Measurements from ENCODE around the gene MYH14.

The MYH14 gene

GRCh38 chr19:50288954-50289353 is 85.5 kb downstream of the MYH14 start:
- no peak for DNase-seq

DNA sequence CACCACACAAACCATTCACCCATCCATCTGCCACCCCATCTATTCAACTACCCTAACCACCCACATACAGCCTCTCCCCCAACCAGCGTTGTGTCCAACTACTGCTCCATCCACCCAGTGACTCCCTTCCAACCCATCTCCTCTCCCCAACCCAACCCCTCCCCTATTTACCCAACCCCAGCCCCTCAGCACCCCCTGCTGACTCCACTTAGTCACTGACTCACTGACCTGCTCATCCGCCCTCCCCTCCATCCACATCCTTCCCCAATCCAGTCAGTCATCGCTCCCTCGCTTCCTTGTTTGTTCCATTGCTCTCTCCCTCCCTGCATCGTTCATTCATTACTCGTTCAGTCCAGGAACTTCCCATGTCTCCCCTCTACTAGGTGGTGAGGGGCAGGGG is 86.6 kb downstream of the MYH14 start:
- DNase-seq, result no peak

DNA sequence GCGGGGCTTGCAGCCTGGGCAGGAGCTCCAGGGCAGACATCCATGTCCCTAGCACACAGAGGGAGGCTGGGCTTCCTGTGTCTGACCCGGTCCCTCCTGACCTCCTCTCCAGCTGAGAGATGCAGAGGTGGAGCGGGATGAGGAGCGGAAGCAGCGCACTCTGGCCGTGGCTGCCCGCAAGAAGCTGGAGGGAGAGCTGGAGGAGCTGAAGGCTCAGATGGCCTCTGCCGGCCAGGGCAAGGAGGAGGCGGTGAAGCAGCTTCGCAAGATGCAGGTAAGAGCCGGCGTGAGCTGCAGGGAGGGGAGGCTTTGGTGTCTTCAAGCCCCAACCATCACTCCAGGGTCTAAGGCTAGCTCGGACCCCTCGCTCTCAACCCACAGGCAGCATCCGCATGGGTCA is 87.4 kb downstream of the MYH14 start:
- no peak for DNase-seq

DNA sequence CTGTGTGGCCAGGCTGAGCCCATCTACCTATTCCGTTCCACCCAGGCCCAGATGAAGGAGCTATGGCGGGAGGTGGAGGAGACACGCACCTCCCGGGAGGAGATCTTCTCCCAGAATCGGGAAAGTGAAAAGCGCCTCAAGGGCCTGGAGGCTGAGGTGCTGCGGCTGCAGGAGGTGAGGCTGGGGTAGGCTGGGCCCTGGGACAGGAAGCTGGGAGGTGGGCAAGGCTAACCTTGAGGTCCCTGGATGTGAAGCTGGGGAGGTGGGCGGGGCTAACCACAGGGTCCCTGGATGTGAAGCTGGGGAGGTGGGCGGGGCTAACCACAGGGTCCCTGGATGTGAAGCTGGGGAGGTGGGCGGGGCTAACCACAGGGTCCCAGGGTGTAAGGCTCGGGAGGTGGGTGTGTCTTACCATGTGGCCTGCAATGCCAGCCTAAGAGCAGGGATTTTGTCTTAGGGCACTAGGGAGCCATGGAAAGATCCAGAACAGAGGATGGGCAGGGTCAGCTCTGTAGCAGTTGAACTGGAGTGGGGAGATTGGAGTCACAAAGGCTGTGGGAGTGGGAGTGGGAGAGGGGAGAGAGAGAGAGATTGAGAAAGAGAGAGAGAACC is 88.9 kb downstream of the MYH14 start:
- no peak for DNase-seq

DNA sequence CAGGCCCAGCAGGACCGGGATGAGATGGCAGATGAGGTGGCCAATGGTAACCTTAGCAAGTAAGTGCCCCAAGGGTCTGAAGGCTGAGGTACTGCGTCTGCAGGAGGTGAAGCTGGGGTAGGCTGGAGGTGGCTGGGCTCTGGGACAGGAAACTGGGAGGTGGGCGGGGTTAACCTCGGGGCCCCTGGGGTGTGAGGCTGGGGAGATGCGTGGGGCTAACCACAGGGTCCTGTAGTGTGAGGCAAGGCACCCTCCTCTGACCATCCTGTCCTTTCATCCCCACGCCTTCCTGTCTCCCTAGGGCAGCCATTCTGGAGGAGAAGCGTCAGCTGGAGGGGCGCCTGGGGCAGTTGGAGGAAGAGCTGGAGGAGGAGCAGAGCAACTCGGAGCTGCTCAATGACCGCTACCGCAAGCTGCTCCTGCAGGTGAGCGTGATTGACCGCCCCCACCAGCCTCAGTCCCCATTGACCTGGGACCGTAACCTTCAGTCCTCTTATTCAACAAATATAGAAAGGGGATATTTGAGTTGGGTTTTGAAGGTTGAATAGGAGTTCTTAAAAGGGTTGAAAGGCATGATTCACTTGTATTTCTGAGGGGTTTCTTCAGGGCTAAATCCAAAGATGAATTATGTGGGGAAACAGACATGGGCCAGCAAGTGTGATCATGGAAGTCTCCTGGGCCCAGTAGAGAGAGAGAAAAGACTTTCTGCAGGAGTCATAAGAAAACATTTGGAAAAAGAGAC is 90.0 kb downstream of the MYH14 start:
- DNase-seq, result no peak

DNA sequence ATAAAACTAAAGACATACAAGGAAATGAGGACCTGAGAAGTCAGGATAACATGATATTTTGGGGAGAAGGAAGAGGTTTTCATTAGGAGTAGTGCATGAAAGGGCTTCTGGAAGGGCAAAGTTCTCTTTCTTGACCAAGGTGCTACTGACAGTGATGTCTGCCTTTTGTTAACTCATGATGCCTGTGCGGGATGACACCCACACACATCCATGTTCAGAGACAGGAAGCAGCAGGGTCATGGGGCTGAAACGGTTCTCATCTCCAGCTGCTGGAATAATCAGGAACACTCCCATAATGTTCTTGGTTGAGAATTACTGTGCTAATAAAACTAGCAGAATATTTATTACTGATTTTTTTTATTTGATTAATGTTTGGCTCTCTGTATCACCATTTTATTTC is 96.6 kb downstream of the MYH14 start:
- no peak for DNase-seq

GRCh38 chr19:50300814-50301606 is 97.6 kb downstream of the MYH14 start:
- peak in 1 of 58 donors; percentile 15 for DNase-seq

- DNase-seq, result no peak
Observed at GRCh38 chr19:50301607-50301971, 98.2 kb downstream of the MYH14 start.

DNA sequence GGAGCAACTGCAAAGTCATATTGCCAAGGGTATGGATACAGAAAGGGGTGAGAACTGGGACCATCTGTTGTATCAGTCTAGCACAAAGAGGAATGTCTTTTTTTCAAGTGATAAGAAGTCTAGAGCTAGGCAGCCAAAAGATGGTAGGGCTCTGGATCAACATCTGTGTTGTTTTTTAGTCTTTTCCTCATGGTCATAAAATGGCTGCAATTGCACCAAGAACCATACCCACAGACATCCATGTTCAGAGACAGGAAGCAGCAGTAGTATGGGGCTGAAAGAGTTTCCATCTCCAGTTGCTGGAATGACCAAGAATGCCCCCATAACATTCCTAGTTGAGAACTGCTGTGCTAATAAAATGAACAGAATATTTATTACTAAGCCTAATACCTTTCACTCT is 100.1 kb downstream of the MYH14 start:
- DNase-seq, result no peak

GRCh38 chr19:50308991-50309390 is 105.6 kb downstream of the MYH14 start:
- no peak for DNase-seq

- DNase-seq, result no peak
Observed at GRCh38 chr19:50309396-50310125, 106.1 kb downstream of the MYH14 start.

DNA sequence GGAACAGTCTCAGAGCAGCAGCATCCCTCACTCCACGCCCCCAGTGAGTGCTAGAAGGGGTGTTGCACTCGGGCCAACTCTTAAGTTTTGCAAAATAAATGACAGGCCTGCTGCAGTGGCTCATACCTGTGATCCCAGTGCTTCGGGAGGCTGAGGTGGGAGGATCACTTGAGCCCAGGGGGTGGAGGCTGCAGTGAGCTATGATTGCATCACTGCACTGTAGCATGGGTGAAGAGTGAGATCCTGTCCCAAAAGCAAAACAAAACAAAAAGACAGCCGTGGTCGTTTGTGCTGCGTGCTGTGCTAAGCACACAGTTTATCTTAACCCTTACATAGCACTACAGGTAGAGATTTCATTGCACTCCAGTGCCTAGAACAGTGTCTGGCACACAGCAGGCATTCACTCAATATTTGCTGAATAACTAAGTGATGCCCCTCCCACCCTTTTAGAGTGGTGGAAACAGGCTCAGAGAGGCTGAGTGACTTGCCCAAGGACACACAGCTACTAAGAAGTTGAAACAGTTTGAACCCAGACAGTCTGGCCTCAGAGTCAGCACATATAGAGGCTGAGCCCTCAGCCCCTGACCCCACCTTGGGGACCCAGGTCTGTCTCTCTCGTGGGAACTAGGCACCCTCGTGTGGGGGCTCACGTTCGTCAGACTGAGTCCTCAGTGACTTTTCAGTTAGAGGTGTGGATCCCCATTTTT is 107.5 kb downstream of the MYH14 start:
- DNase-seq, result no peak

DNA sequence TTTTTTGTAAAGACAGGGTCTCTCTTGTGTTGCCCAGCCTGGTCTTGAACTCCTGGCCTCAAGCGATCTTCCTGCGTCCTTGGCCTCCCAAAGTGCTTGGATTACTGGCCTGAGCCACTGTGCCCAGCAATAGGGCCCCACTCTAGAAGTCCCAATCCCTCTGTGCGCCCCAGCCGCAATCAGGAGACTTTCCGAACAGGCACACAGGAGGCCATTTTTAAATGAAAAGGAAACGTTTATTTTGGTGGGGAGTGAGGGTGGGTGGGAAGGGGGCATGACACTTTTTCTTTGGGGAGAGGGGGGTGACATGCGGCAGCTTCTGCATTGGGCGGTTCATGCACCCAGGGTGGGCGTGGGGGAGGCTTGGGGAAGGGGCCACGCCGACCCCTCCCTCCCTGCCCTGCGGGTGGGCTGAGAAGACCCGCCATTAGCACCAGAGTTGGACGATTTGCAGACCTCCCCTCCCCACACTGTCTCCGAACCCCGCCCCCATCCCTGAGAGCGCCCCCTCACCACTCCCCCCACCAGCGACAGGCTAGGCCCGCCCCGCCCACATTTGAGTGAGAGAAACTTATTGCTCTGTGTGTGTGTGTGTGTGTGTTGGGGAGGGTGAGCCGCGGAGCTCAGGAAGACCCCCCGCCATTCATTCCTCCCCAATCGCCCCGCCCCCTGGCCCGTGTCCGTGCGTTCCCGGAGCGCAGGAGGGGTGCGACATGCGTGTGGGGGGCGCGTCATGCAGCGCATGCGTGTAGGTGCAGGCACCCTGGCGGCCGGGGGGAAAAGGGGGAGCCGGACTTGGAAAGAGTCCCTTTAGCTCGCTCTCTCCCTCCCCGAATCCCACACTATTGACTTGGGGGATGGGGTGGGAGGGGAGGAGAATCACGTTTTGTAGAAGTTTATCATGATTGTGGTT is 108.6 kb downstream of the MYH14 start:
- peak in 16 of 58 donors; percentile 15 to 69 (median 29) for DNase-seq

- no peak for DNase-seq
Observed at GRCh38 chr19:50312967-50313811, 109.8 kb downstream of the MYH14 start.

GRCh38 chr19:50313812-50314536 is 110.6 kb downstream of the MYH14 start:
- no peak for DNase-seq

GRCh38 chr19:50314724-50315708 is 111.6 kb downstream of the MYH14 start:
- peak in 1 of 58 donors; percentile 63 for DNase-seq
